T follicular helper cell (primary cell): Measurements from ENCODE around the gene PITRM1.
"Not testable (repeated sequence)": the region's sequence is repeated elsewhere in the genome, so short reads cannot be mapped to it uniquely, and the experiment has no call there.

Experiments used
- DNase-seq: peaks from one replicate; pipeline ENCODE4 v3.0.0-alpha.2; 2020; ENCODE audit warnings: low read depth

The PITRM1 gene

GRCh38 chr10:3122486-3123205 lies 49.9 kb downstream of the PITRM1 start:
- no peak for DNase-seq

GRCh38 chr10:3122034-3122433 lies 50.5 kb downstream of the PITRM1 start:
- no peak for DNase-seq

- DNase-seq, result no peak
These were observed 52.7 kb downstream of the PITRM1 start for GRCh38 chr10:3119796-3120459.

GRCh38 chr10:3118641-3119091 lies 53.9 kb downstream of the PITRM1 start:
- no peak for DNase-seq

- DNase-seq, result no peak
These were observed 55.1 kb downstream of the PITRM1 start for GRCh38 chr10:3117486-3117885.

- DNase-seq, result no peak
These were observed 56.0 kb downstream of the PITRM1 start for GRCh38 chr10:3116508-3117100.

- no peak for DNase-seq
These were observed 56.9 kb downstream of the PITRM1 start for GRCh38 chr10:3115685-3116084.

- DNase-seq, result no peak
These were observed 59.2 kb downstream of the PITRM1 start for GRCh38 chr10:3113343-3113720.

- DNase-seq, result no peak
These were observed 60.9 kb downstream of the PITRM1 start for GRCh38 chr10:3111621-3112163.

GRCh38 chr10:3110782-3111620 lies 61.6 kb downstream of the PITRM1 start:
- no peak for DNase-seq

- no peak for DNase-seq
These were observed 62.9 kb downstream of the PITRM1 start for GRCh38 chr10:3109633-3110032.

- DNase-seq, result no peak
These were observed 63.4 kb downstream of the PITRM1 start for GRCh38 chr10:3109196-3109595.

GRCh38 chr10:3108575-3109105 lies 63.9 kb downstream of the PITRM1 start:
- no peak for DNase-seq

- DNase-seq, result no peak
These were observed 64.5 kb downstream of the PITRM1 start for GRCh38 chr10:3108033-3108432.

GRCh38 chr10:3107426-3107961 lies 65.1 kb downstream of the PITRM1 start:
- no peak for DNase-seq

- no peak for DNase-seq
These were observed 65.6 kb downstream of the PITRM1 start for GRCh38 chr10:3106928-3107425.

- not testable (repeated sequence) for DNase-seq
These were observed 66.3 kb downstream of the PITRM1 start for GRCh38 chr10:3106328-3106727.

- no peak for DNase-seq
These were observed 66.7 kb downstream of the PITRM1 start for GRCh38 chr10:3105905-3106304.

- DNase-seq, result no peak
These were observed 67.4 kb downstream of the PITRM1 start for GRCh38 chr10:3105166-3105565.

- DNase-seq, result no peak
These were observed 68.2 kb downstream of the PITRM1 start for GRCh38 chr10:3104251-3104918.

- DNase-seq, result no peak
These were observed 68.9 kb downstream of the PITRM1 start for GRCh38 chr10:3103646-3104045.
